Keratinocyte (primary cell): ENCODE data around the gene MRPL33.

ENCODE experiments used
- CTCF ChIP-seq, 3 experiments: IDR thresholded peaks in 1 of 3; conservative IDR thresholded peaks in 1 of 3; optimal IDR thresholded peaks in 1 of 3; 2 replicates in 2 of 3; 3 replicates in 1 of 3; pipeline versions ENCODE3 to v1.5.1; 2011; ENCODE audit warnings: low read length in 3 of 3, mild to moderate bottlenecking in 3 of 3, moderate library complexity in 2 of 3, control low read depth in 1 of 3, inconsistent platforms in 1 of 3; ENCODE audit not compliant: insufficient read depth in 2 of 3; ENCODE audit errors: extremely low read depth in 1 of 3
- EZH2 ChIP-seq: IDR thresholded peaks from one replicate; pipeline ENCODE4 v1.6.1; 2012; ENCODE audit warnings: inconsistent platforms, mild to moderate bottlenecking, low read length, moderate library complexity

- TF ChIP-seq EZH2, result no peak
- TF ChIP-seq CTCF (optimal IDR thresholded peaks at IDR 0.05 in 1 of 3, IDR thresholded peaks at IDR 0.05 in 1 of 3, conservative IDR thresholded peaks at IDR 0.05 in 1 of 3; ENCODE audit: extremely low read depth in 1 of 3, insufficient read depth in 2 of 3, low read length in 3 of 3), result no peak
These were observed 52.9 kb downstream of the MRPL33 start for GRCh38 chr2:27824401-27824800.
